Gastrocnemius medialis (tissue), 4 donors: Measurements from ENCODE around the gene WHRN.

Source experiments
- CTCF ChIP-seq, 5 experiments: fragments of 450-650 bp in 3 of 5; fragments of 200-600 bp in 2 of 5; sonication (generic) in 2 of 5; IDR thresholded peaks in 4 of 5; conservative IDR thresholded peaks in 1 of 5; 1 replicate in 4 of 5; 2 replicates in 1 of 5; pipeline ENCODE4 v1.5.1; 2016 to 2019; ENCODE audit warnings: antibody characterized with exemption in 5 of 5, mild to moderate bottlenecking in 3 of 5, moderate library complexity in 3 of 5
- POLR2A ChIP-seq, 2 donors: fragments of 450-650 bp; IDR thresholded peaks; one replicate each; pipeline ENCODE4 v1.6.1; 2017; ENCODE audit warnings: antibody characterized with exemption in 2 of 2, mild to moderate bottlenecking in 2 of 2, moderate library complexity in 2 of 2

- TF ChIP-seq CTCF (IDR thresholded peaks at IDR 0.05 in 4 of 5, conservative IDR thresholded peaks at IDR 0.05 in 1 of 5) (no peak), POLR2A (IDR thresholded peaks at IDR 0.05) (no peak)
Observed at GRCh38 chr9:114549697-114550330, 44.5 kb upstream of the WHRN start.
